Liver (tissue), 3 donors: Measurements from ENCODE around the gene SGCB.

Source experiments
- CTCF ChIP-seq: fragments of 150-350 bp; IDR thresholded peaks from 2 replicates; pipeline ENCODE4 v1.5.1; 2017; ENCODE audit warnings: improper control_type of control experiment, low read depth, low read length; ENCODE audit not compliant: missing input control
- GABPA ChIP-seq, 2 donors: IDR thresholded peaks in 1 of 2; conservative IDR thresholded peaks in 1 of 2; 2 replicates each; pipeline ENCODE4 v1.6.1; 2016; ENCODE audit warnings: antibody characterized with exemption in 2 of 2, mild to moderate bottlenecking in 1 of 2, moderate library complexity in 1 of 2
- REST ChIP-seq: IDR thresholded peaks from 2 replicates; pipeline ENCODE4 v1.6.1; 2016; ENCODE audit warnings: antibody characterized with exemption, mild to moderate bottlenecking
- RXRA ChIP-seq, 2 donors: IDR thresholded peaks; 2 replicates each; pipeline ENCODE4 v1.6.1; 2017 to 2018; ENCODE audit warnings: antibody characterized with exemption in 2 of 2, mild to moderate bottlenecking in 1 of 2
- YY1 ChIP-seq: IDR thresholded peaks from 2 replicates; pipeline ENCODE4 v1.6.1; 2016; ENCODE audit warnings: antibody characterized with exemption, mild to moderate bottlenecking
- TF ChIP-seq, protein P1 (sequence below): IDR thresholded peaks from 2 replicates; pipeline ENCODE4 v1.6.1; 2016; ENCODE audit warnings: antibody characterized with exemption
- TF ChIP-seq, protein P2 (sequence below): IDR thresholded peaks from 2 replicates; pipeline ENCODE4 v1.6.1; 2016; ENCODE audit warnings: antibody characterized with exemption
- donor health status: healthy.
- donor health status: healthy.

DNA sequence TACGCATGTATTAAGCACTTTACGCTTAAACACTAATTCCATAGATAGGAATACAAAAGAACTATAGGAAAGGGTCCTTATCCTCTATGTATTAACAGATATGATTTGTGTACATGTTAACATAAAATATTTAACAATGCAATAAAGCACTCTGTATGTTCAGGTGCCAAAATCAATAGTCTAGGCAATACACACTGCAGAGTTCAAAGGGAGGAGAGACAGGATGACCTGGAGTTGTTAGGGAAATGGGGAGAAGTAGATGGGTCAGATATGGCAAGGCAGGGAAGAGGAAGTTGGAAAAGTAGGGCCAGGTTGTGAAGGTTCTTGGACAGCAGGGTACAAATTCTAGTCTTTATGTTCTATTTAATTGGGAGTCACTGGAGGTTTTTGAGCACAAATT lies 2.9 kb downstream of the SGCB start:
- TF ChIP-seq CTCF (no peak), REST (no peak), RXRA (IDR thresholded peaks at IDR 0.05) (no peak), GABPA (IDR thresholded peaks at IDR 0.05 in 1 of 2, conservative IDR thresholded peaks at IDR 0.05 in 1 of 2) (no peak), YY1 (no peak)
- TF ChIP-seq, protein P1, sequence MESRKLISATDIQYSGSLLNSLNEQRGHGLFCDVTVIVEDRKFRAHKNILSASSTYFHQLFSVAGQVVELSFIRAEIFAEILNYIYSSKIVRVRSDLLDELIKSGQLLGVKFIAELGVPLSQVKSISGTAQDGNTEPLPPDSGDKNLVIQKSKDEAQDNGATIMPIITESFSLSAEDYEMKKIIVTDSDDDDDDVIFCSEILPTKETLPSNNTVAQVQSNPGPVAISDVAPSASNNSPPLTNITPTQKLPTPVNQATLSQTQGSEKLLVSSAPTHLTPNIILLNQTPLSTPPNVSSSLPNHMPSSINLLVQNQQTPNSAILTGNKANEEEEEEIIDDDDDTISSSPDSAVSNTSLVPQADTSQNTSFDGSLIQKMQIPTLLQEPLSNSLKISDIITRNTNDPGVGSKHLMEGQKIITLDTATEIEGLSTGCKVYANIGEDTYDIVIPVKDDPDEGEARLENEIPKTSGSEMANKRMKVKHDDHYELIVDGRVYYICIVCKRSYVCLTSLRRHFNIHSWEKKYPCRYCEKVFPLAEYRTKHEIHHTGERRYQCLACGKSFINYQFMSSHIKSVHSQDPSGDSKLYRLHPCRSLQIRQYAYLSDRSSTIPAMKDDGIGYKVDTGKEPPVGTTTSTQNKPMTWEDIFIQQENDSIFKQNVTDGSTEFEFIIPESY: no peak
- TF ChIP-seq, protein P2, sequence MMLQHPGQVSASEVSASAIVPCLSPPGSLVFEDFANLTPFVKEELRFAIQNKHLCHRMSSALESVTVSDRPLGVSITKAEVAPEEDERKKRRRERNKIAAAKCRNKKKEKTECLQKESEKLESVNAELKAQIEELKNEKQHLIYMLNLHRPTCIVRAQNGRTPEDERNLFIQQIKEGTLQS: no peak
